SK-N-SH treated with all-trans-retinoic acid at 6 μM for 48 hours (cell line): ENCODE measurements around the gene OSBPL2.

Experiments
- ARNTL ChIP-seq: fragments of 450-650 bp; formaldehyde crosslinking; IDR thresholded peaks from 2 replicates; pipeline ENCODE4 v1.5.0; 2020; ENCODE audit warnings: low read depth, mild to moderate bottlenecking, moderate library complexity, borderline replicate concordance
- ISL1 ChIP-seq: fragments of 250-450 bp; sonication (Bioruptor Pico); IDR thresholded peaks from 2 replicates; pipeline ENCODE4 v2.1.2; 2022; ENCODE audit warnings: mild to moderate bottlenecking, moderate library complexity
- RARB ChIP-seq: fragments of 250-450 bp; sonication (Bioruptor Pico); IDR thresholded peaks from 2 replicates; pipeline ENCODE4 v1.8.0; 2021; ENCODE audit warnings: mild to moderate bottlenecking, moderate library complexity
- TCF4 ChIP-seq: fragments of 250-450 bp; sonication (Bioruptor Pico); IDR thresholded peaks from 2 replicates; pipeline ENCODE4 v1.8.0; 2021; ENCODE audit warnings: mild to moderate bottlenecking, moderate library complexity, borderline replicate concordance
- ZFP30 ChIP-seq: fragments of 450-650 bp; formaldehyde crosslinking; IDR thresholded peaks from 2 replicates; pipeline ENCODE4 v1.5.0; 2022; ENCODE audit warnings: mild to moderate bottlenecking, moderate library complexity
- TF ChIP-seq, protein P1 (sequence below): fragments of 250-450 bp; sonication (Bioruptor Pico); IDR thresholded peaks from 2 replicates; pipeline ENCODE4 v1.8.0; 2021; ENCODE audit warnings: low read depth, mild to moderate bottlenecking, moderate library complexity, borderline replicate concordance
- TF ChIP-seq, protein P2 (sequence below): fragments of 250-450 bp; sonication (Bioruptor Pico); IDR thresholded peaks from 2 replicates; pipeline ENCODE4 v1.8.0; 2020; ENCODE audit warnings: mild to moderate bottlenecking, moderate library complexity, borderline replicate concordance
- TF ChIP-seq, protein P3 (sequence below): fragments of 250-450 bp; sonication (Bioruptor Pico); IDR thresholded peaks from 2 replicates; pipeline ENCODE4 v1.5.0; 2020; ENCODE audit warnings: mild to moderate bottlenecking, moderate library complexity
- TF ChIP-seq, protein P4 (sequence below): fragments of 250-450 bp; sonication (Bioruptor Pico); IDR thresholded peaks from 2 replicates; pipeline ENCODE4 v1.5.1; 2020; ENCODE audit warnings: low read depth, mild to moderate bottlenecking, moderate library complexity
- TF ChIP-seq, protein P5 (sequence below): fragments of 250-450 bp; sonication (Bioruptor Pico); IDR thresholded peaks from 2 replicates; pipeline ENCODE4 v1.5.1; 2021; ENCODE audit warnings: mild to moderate bottlenecking, moderate library complexity

DNA sequence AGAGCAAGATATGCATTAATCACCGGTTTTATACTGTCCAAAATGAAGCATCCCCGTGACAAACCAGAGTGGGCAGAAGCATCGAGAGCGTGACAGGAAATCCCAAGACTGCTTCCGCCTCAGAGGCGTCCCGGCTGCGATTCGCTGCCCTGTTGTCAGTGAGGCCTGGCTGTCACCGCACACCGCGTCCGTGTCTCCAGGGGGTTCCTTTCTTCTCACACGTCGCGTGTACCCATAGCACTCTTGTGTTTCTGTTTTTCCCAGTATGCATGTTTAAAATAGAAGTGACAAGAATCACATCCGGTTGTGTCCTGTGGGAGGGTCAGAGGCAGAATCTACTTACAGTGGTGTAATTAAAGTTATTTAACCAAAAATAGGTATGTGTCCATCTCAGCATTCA is 56.2 kb downstream of the OSBPL2 start:
- TF ChIP-seq, protein P1, sequence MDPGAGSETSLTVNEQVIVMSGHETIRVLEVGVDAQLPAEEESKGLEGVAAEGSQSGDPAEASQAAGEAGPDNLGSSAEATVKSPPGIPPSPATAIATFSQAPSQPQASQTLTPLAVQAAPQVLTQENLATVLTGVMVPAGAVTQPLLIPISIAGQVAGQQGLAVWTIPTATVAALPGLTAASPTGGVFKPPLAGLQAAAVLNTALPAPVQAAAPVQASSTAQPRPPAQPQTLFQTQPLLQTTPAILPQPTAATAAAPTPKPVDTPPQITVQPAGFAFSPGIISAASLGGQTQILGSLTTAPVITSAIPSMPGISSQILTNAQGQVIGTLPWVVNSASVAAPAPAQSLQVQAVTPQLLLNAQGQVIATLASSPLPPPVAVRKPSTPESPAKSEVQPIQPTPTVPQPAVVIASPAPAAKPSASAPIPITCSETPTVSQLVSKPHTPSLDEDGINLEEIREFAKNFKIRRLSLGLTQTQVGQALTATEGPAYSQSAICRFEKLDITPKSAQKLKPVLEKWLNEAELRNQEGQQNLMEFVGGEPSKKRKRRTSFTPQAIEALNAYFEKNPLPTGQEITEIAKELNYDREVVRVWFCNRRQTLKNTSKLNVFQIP (CRISPR knock-in tag) = no peak
- no peak for TF ChIP-seq TCF4 (CRISPR knock-in tag)
- TF ChIP-seq, protein P2, sequence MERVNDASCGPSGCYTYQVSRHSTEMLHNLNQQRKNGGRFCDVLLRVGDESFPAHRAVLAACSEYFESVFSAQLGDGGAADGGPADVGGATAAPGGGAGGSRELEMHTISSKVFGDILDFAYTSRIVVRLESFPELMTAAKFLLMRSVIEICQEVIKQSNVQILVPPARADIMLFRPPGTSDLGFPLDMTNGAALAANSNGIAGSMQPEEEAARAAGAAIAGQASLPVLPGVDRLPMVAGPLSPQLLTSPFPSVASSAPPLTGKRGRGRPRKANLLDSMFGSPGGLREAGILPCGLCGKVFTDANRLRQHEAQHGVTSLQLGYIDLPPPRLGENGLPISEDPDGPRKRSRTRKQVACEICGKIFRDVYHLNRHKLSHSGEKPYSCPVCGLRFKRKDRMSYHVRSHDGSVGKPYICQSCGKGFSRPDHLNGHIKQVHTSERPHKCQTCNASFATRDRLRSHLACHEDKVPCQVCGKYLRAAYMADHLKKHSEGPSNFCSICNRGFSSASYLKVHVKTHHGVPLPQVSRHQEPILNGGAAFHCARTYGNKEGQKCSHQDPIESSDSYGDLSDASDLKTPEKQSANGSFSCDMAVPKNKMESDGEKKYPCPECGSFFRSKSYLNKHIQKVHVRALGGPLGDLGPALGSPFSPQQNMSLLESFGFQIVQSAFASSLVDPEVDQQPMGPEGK (CRISPR knock-in tag) = no peak
- no peak for TF ChIP-seq ISL1 (CRISPR knock-in tag)
- TF ChIP-seq, protein P3, sequence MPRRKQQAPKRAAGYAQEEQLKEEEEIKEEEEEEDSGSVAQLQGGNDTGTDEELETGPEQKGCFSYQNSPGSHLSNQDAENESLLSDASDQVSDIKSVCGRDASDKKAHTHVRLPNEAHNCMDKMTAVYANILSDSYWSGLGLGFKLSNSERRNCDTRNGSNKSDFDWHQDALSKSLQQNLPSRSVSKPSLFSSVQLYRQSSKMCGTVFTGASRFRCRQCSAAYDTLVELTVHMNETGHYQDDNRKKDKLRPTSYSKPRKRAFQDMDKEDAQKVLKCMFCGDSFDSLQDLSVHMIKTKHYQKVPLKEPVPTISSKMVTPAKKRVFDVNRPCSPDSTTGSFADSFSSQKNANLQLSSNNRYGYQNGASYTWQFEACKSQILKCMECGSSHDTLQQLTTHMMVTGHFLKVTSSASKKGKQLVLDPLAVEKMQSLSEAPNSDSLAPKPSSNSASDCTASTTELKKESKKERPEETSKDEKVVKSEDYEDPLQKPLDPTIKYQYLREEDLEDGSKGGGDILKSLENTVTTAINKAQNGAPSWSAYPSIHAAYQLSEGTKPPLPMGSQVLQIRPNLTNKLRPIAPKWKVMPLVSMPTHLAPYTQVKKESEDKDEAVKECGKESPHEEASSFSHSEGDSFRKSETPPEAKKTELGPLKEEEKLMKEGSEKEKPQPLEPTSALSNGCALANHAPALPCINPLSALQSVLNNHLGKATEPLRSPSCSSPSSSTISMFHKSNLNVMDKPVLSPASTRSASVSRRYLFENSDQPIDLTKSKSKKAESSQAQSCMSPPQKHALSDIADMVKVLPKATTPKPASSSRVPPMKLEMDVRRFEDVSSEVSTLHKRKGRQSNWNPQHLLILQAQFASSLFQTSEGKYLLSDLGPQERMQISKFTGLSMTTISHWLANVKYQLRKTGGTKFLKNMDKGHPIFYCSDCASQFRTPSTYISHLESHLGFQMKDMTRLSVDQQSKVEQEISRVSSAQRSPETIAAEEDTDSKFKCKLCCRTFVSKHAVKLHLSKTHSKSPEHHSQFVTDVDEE (CRISPR knock-in tag) = no peak
- no peak for TF ChIP-seq ZFP30 (CRISPR knock-in tag)
- TF ChIP-seq, protein P4, sequence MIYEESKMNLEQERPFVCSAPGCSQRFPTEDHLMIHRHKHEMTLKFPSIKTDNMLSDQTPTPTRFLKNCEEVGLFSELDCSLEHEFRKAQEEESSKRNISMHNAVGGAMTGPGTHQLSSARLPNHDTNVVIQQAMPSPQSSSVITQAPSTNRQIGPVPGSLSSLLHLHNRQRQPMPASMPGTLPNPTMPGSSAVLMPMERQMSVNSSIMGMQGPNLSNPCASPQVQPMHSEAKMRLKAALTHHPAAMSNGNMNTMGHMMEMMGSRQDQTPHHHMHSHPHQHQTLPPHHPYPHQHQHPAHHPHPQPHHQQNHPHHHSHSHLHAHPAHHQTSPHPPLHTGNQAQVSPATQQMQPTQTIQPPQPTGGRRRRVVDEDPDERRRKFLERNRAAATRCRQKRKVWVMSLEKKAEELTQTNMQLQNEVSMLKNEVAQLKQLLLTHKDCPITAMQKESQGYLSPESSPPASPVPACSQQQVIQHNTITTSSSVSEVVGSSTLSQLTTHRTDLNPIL (CRISPR knock-in tag) = no peak
- TF ChIP-seq ARNTL (CRISPR knock-in tag) = no peak
- no peak for TF ChIP-seq RARB (CRISPR knock-in tag)
- TF ChIP-seq, protein P5, sequence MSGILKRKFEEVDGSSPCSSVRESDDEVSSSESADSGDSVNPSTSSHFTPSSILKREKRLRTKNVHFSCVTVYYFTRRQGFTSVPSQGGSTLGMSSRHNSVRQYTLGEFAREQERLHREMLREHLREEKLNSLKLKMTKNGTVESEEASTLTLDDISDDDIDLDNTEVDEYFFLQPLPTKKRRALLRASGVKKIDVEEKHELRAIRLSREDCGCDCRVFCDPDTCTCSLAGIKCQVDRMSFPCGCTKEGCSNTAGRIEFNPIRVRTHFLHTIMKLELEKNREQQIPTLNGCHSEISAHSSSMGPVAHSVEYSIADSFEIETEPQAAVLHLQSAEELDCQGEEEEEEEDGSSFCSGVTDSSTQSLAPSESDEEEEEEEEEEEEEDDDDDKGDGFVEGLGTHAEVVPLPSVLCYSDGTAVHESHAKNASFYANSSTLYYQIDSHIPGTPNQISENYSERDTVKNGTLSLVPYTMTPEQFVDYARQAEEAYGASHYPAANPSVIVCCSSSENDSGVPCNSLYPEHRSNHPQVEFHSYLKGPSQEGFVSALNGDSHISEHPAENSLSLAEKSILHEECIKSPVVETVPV (CRISPR knock-in tag) = no peak
